ENCODE data around the gene TSHZ2.

The TSHZ2 gene

GRCh38 chr20:52933867-52934266 lies 38.3 kb upstream of the TSHZ2 start:
- DNase-seq (ENCODE audit: insufficient read length, low spot score) (no peak), FAIRE-seq (no peak)
- no peak for TF ChIP-seq CTCF (IDR thresholded peaks at IDR 0.05; ENCODE audit: insufficient read depth, missing control alignments)

- DNase-seq (ENCODE audit: insufficient read length, low spot score) (no peak), FAIRE-seq (no peak)
- no peak for TF ChIP-seq CTCF (IDR thresholded peaks at IDR 0.05; ENCODE audit: insufficient read depth, missing control alignments)
These were observed 35.5 kb upstream of the TSHZ2 start for GRCh38 chr20:52936351-52937340.

- no peak for FAIRE-seq
- DNase-seq (ENCODE audit: insufficient read length, low spot score), result no peak
- TF ChIP-seq CTCF (IDR thresholded peaks at IDR 0.05; ENCODE audit: insufficient read depth, missing control alignments), result no peak
These were observed 34.5 kb upstream of the TSHZ2 start for GRCh38 chr20:52937591-52938100.

- no peak for FAIRE-seq
- no peak for TF ChIP-seq CTCF (IDR thresholded peaks at IDR 0.05; ENCODE audit: insufficient read depth, missing control alignments)
- no peak for DNase-seq (ENCODE audit: insufficient read length, low spot score)
These were observed 33.0 kb upstream of the TSHZ2 start for GRCh38 chr20:52939141-52939540.

GRCh38 chr20:52941808-52942207 lies 30.4 kb upstream of the TSHZ2 start:
- FAIRE-seq (no peak), DNase-seq (ENCODE audit: insufficient read length, low spot score) (no peak)
- no peak for TF ChIP-seq CTCF (IDR thresholded peaks at IDR 0.05; ENCODE audit: insufficient read depth, missing control alignments)

GRCh38 chr20:52943185-52943841 lies 28.8 kb upstream of the TSHZ2 start:
- no peak for TF ChIP-seq CTCF (IDR thresholded peaks at IDR 0.05; ENCODE audit: insufficient read depth, missing control alignments)
- FAIRE-seq, result no peak
- DNase-seq (ENCODE audit: insufficient read length, low spot score), result no peak
